ENCODE results near the gene AHNAK. TPM values are rescaled to one million over a fixed set of nuclear protein-coding genes. Genes with fewer than 3 reads are reported as not detected.

The AHNAK gene
- total and polyA plus RNA-seq, 3 donors from 2014 or later, result 95.8 to 148 (median 137) TPM

DNA sequence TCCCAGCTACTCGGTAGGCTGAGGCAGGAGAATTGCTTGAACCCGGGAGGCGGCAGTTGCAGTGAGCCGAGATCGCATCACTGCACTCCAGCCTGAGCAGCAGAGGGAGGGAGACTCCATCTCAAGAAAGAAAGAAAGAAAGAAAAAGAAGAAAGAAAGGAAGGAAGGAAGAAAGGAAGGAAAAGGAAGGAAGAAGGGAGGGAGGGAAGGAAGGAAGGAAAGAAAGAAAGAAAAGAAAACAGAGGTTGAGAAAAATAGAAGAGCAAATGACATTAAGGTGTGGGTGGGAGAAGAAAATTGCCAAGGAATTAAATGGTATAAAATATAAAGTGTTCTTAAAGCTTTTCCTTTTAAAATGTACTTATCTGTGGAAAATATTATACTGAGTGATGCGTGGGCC, 49.9 kb downstream of the AHNAK start:
- Histone ChIP-seq H3K4me3 (no peak overlapping the region), H3K27ac (no peak overlapping the region), H3K9me3 (no peaks in the 10 kb centered on the region), H3K4me1 (no peaks in the 10 kb centered on the region), H3K27me3 (no peaks in the 10 kb centered on the region), H3K36me3 (ENCODE audit: low read depth, missing control alignments) (no peaks in the 10 kb centered on the region)
- TF ChIP-seq, protein P1, sequence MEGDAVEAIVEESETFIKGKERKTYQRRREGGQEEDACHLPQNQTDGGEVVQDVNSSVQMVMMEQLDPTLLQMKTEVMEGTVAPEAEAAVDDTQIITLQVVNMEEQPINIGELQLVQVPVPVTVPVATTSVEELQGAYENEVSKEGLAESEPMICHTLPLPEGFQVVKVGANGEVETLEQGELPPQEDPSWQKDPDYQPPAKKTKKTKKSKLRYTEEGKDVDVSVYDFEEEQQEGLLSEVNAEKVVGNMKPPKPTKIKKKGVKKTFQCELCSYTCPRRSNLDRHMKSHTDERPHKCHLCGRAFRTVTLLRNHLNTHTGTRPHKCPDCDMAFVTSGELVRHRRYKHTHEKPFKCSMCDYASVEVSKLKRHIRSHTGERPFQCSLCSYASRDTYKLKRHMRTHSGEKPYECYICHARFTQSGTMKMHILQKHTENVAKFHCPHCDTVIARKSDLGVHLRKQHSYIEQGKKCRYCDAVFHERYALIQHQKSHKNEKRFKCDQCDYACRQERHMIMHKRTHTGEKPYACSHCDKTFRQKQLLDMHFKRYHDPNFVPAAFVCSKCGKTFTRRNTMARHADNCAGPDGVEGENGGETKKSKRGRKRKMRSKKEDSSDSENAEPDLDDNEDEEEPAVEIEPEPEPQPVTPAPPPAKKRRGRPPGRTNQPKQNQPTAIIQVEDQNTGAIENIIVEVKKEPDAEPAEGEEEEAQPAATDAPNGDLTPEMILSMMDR (IDR thresholded peaks at IDR 0.05), result no peak
- TF ChIP-seq POLR2A (IDR thresholded peaks at IDR 0.05), result no peak
- 94 to 97% methylated on average over 6 of the region's 6 CpGs for WGBS, 2 donors
- intact Hi-C loops (cut with DNase I; ENCODE audit: low total_unique reads), result no loop called here
- no peak for DNase-seq

DNA sequence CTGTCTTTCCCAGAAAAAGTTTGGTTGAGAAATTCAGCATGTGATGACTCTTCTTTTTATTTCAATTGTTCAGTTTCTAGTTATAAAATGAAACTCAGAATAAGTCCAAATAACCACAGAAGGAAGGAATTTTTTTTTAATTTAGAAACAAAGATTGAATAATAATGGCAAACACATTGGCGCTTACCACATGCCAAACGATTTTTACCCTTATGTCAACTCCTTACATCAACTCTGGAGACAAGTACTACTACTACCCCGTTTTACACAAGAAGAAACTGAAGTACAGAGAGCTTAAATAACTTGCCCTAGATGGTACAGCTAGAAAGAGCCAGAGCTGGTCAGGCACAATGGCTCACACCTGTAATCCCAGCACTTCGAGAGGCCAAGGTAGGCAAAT, 52.4 kb downstream of the AHNAK start:
- Histone ChIP-seq H3K9me3 (no peaks in the 10 kb centered on the region), H3K27ac (no peak overlapping the region), H3K4me1 (no peaks in the 10 kb centered on the region), H3K4me3 (no peak overlapping the region), H3K27me3 (no peaks in the 10 kb centered on the region), H3K36me3 (ENCODE audit: low read depth, missing control alignments) (no peaks in the 10 kb centered on the region)
- intact Hi-C loops (cut with DNase I; ENCODE audit: low total_unique reads), result no loop called here
- TF ChIP-seq, protein P1 (IDR thresholded peaks at IDR 0.05), result no peak
- no peak for TF ChIP-seq POLR2A (IDR thresholded peaks at IDR 0.05)
- DNase-seq, result no peak
- 88 to 91% methylated on average over 4 of the region's 4 CpGs for WGBS, 2 donors

DNA sequence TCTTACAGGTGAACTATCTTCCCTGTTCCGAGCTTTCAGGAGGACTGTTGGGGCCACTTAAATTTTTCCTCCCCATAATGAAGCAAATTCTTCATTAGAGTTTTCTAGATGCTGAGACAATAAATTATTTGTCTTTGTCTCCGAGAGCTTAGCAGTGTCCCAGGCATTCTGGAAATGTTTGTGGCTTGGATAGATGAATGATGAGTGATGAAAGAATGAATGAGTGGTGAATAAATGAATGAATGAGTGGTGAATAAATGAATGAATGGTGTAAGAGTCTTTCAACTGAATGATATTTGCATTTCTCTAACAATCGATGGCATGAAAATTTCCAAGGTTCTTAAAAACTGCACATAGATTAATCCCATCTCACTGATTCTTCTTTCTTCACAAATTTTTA, 52.8 kb downstream of the AHNAK start:
- 92 to 98% methylated on average over 3 of the region's 3 CpGs for WGBS, 2 donors
- Histone ChIP-seq H3K4me1 (no peaks in the 10 kb centered on the region), H3K27ac (no peak overlapping the region), H3K27me3 (no peaks in the 10 kb centered on the region), H3K4me3 (no peak overlapping the region), H3K9me3 (no peaks in the 10 kb centered on the region), H3K36me3 (ENCODE audit: low read depth, missing control alignments) (no peaks in the 10 kb centered on the region)
- intact Hi-C loops (cut with DNase I; ENCODE audit: low total_unique reads), result no loop called here
- TF ChIP-seq, protein P1 (IDR thresholded peaks at IDR 0.05), result no peak
- TF ChIP-seq POLR2A (IDR thresholded peaks at IDR 0.05), result no peak
- no peak for DNase-seq

- no peaks in the 10 kb centered on the region for H3K36me3 ChIP-seq (ENCODE audit: low read depth, missing control alignments)
- H3K9me3 ChIP-seq, result no peaks in the 10 kb centered on the region
- intact Hi-C loops (cut with DNase I; ENCODE audit: low total_unique reads), result no loop called here
- H3K27me3 ChIP-seq, result no peaks in the 10 kb centered on the region
- 95 to 96% methylated on average over 4 of the region's 4 CpGs for WGBS, 2 donors
- no peak overlapping the region for H3K4me3 ChIP-seq
- H3K27ac ChIP-seq, result no peak overlapping the region
- DNase-seq, result no peak
- TF ChIP-seq, protein P1 (IDR thresholded peaks at IDR 0.05), result no peak
- TF ChIP-seq POLR2A (IDR thresholded peaks at IDR 0.05), result no peak
- H3K4me1 ChIP-seq, result no peaks in the 10 kb centered on the region
These were observed 54.0 kb downstream of the AHNAK start for GRCh38 chr11:62492586-62492985.

DNA sequence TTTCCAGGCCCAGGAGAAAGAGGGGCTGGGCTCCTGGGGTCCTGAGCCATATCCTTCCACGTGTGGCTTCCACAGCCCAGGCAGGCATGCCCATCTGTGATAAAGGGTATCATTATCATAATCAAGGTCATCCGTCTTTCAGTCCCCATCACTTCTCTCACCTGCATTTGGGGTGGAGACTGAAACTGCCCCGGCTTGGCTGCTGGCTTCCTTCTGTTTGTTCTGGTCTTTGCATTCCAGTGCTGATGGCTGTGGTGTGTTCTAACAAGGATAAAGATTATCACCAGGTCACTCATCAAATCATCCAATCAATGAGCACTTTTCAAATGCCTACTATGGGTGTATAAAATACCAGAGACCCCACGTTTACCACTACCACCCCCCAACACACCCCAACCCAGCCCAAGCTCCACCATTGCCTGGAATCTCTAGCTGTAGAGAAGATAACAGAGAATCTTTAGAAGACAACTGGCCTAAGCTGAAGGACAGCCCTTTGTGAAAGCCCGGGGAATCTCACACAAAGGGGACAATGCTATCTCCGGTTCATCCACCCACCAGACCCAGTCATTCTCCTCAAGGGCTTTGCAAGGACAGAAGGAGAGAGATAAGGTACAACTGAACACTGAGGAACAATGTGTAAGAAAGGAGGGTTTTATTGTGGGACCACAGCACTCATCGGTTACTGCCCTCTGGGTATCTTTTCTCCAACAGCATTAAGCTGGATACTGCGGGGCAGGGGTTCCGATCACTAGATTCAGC, 54.9 kb downstream of the AHNAK start:
- Histone ChIP-seq H3K4me3 (no peak overlapping the region), H3K36me3 (ENCODE audit: low read depth, missing control alignments) (no peaks in the 10 kb centered on the region), H3K27ac (no peak overlapping the region), H3K4me1 (no peaks in the 10 kb centered on the region), H3K9me3 (no peaks in the 10 kb centered on the region), H3K27me3 (no peaks in the 10 kb centered on the region)
- 76 to 83% methylated on average over 8 to 9 of the region's 9 CpGs for WGBS, 2 donors
- intact Hi-C loops (cut with DNase I; ENCODE audit: low total_unique reads), result no loop called here
- DNase-seq, result no peak
- TF ChIP-seq, protein P1 (IDR thresholded peaks at IDR 0.05), result no peak
- TF ChIP-seq POLR2A (IDR thresholded peaks at IDR 0.05), result no peak
